ENCODE measurements around the gene TRA2B.
"Not testable (repeated sequence)": the region's sequence is repeated elsewhere in the genome, so short reads cannot be mapped to it uniquely, and the experiment has no call there.

Gene TRA2B

GRCh38 chr3:185927501-185928200, 10.2 kb downstream of the TRA2B start:
- no peak for DNase-seq (ENCODE audit: low read depth)

DNA sequence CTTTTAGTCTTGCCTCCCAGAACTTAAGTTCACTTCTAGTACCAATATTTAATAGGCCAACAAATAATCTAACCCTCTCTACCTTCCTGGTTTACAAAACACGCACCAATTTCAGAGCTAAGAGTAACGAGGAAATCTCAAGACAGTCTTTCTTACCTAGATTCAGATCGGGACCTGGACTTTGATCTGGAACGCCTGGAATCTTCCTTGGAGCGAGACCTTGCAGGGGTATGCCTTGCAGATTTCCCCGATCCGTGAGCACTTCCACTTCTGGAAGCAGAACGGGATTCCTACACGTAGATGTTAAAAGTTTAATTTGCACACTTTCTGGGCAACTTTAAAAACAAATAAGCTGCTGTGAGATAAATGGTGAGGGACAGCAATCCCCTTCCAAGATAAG, 11.4 kb downstream of the TRA2B start:
- DNase-seq (ENCODE audit: low read depth), result no peak

DNA sequence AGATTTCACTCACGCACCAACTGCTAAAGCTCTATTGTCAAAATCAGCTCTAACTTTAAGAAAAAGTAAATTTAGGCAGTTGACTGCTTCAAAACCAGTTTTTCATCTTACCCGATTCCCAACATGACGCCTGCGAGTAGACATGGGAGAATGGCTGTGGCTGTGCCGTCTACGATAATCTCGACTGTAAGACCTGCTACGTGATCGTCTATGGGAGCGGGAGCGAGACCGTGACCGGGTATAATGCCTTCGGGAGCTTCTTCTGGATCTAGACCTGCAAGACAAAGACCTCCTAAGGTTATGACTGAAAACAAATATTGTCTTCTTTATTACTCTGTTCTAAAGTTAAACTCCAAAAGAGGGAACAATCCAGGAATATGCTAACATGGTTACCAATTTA, 12.5 kb downstream of the TRA2B start:
- DNase-seq (ENCODE audit: low read depth), result no peak

DNA sequence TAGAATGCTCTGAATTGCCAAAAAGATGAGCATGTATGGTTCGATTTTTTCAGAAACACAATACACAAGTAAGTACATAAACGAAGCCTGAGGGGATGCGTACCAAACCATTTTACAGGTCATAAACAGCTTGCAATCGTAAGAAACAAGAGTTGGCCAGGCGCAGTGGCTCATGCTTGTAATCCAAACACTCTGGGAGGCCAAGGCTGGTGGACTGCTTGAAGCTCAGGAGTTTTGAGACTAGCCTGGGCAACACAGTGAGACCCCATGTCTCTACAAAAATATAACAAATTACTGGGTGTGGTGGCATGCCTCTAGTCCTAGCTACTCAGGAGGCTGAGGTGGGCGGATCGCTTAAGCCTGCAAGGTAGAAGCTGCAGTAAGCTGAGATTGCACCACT, 13.4 kb downstream of the TRA2B start:
- no peak for DNase-seq (ENCODE audit: low read depth)

DNA sequence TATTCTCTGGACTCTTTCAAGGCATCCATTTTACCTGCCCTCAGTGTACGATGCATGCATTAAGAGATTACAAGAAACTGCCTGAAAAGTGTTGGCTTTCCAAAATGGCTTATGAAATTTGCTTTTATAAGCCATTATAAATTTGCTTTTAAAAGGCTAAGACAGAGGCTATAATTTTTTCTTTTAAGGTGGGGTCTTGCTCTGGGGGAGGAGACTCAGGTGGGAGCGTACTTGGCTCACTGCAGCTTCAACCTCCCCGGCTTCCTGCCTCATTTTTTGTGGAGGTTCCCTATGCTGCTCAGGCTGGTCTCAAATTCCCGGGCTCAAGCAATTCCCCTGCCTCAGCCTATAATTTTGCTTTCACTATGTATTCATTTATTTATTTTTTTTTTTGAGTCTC, 17.6 kb downstream of the TRA2B start:
- no peak for DNase-seq (ENCODE audit: low read depth)

GRCh38 chr3:185916042-185916833, 21.6 kb downstream of the TRA2B start:
- DNase-seq (ENCODE audit: low read depth), result no peak

- no peak for DNase-seq (ENCODE audit: low read depth)
Observed at GRCh38 chr3:185915642-185916041, 22.2 kb downstream of the TRA2B start.

GRCh38 chr3:185914911-185915629, 22.7 kb downstream of the TRA2B start:
- DNase-seq (ENCODE audit: low read depth), result no peak

- DNase-seq (ENCODE audit: low read depth), result no peak
Observed at GRCh38 chr3:185912929-185913901, 24.6 kb downstream of the TRA2B start.

GRCh38 chr3:185912512-185912911, 25.3 kb downstream of the TRA2B start:
- no peak for DNase-seq (ENCODE audit: low read depth)

DNA sequence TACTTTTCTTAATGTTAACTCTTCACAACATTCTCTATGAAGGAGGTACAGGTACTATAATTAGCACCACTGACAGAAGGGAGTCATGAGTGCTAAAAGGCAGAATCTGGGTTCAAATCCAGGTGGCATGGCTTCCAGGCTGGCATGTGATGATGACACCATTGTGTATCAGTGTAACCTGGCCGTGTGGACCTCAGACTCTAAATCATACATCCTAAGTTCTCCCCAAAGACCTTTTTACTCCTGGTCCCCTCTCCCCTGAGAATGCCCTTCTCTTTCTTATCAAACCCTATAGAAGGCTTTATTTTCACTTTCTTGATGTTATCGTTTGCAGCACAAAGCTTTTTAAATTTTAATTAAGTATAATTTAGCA, 26.8 kb downstream of the TRA2B start:
- not testable (repeated sequence) for DNase-seq (ENCODE audit: low read depth)

DNA sequence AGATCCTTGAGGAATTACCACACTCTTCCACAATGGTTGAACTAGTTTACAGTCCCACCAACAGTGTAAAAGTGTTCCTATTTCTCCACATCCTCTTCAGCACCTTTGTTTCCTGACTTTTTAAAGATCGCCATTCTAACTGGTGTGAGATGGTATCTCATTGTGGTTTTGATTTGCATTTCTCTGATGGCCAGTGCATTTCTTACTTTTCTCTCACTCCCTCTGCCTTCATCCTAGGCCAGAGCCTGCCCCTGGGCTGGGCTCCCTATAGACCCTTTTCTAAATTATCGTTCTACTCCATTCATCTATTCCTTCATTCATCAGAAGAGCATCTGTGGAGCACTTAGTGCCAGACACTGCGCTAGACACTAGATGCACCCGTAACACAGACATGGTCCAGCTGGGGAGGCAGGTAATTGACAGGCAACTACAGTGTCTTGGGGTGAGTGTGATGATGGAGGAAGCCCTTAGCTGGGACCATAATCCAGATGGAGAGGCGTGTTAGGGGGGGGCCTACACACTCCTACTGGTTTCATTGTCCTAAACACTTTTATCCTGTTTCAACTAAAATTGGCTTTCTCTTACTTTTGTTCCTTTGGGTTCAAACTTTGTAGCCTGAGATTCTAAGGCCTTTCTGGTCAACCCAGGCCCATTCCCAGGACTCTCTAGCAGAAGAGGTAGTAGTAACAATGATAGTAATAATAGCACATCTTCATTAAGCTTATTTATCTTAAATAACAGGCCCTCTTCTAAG, 27.3 kb downstream of the TRA2B start:
- DNase-seq (ENCODE audit: low read depth), result not testable (repeated sequence)

DNA sequence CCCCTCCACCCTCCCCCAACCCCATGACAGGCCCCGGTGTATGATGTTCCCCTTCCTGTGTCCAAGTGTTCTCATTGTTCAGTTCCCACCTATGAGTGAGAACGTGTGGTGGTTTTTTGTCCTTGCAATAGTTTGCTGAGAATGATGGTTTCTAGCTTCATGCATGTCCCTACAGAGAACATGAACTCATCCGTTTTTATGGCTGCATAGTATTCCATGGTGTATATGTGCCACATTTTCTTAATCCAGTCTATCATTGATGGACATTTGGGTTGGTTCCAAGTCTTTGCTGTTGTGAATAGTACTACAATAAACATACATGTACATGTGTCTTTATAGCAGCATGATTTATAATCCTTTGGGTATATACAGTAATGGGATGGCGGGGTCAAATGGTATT, 27.9 kb downstream of the TRA2B start:
- not testable (repeated sequence) for DNase-seq (ENCODE audit: low read depth)

DNA sequence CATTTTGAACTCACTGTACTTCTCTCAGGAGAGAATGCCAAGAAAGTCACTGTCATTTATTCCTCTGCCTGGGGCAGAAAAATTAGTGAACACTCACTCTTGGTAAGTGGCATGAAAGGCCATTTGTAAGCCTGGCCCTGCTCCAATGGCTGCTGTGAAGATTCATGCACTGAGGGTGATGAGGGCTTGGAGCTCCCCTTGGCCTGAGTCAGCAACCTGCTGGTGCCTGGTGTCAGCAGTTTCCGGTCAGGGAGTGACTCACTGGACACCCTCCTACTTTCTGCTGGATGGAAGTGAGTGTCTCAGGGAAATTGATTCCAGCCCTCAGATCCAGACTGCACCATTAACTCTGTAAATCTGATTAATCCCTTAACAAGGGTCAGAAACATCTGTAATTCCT, 37.6 kb downstream of the TRA2B start:
- DNase-seq (ENCODE audit: low read depth), result no peak

GRCh38 chr3:185896636-185897035, 41.2 kb downstream of the TRA2B start:
- no peak for DNase-seq (ENCODE audit: low read depth)

- DNase-seq (ENCODE audit: low read depth), result no peak
Observed at GRCh38 chr3:185887066-185887465, 50.7 kb downstream of the TRA2B start.

GRCh38 chr3:185884641-185885040, 53.2 kb downstream of the TRA2B start:
- DNase-seq (ENCODE audit: low read depth), result no peak

DNA sequence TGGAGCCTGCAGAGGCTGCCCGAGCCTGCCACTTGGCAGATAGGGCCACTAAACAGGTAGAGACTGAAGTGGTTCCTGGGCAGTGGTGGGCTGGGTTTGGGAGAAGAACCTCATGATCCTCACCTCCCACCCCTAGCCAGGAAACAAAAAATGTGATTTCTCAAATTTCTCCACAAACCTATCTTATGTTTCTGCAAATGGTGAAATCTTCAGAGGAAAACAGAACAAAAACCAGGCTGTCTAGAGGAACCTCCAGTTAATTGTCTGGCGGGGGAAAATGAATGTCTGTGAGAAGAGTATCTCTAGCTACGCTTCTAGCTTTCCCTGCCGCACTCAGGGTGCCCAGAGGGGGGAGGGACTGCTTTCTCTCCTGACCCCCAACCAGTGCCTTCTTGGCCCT, 55.9 kb downstream of the TRA2B start:
- no peak for DNase-seq (ENCODE audit: low read depth)

DNA sequence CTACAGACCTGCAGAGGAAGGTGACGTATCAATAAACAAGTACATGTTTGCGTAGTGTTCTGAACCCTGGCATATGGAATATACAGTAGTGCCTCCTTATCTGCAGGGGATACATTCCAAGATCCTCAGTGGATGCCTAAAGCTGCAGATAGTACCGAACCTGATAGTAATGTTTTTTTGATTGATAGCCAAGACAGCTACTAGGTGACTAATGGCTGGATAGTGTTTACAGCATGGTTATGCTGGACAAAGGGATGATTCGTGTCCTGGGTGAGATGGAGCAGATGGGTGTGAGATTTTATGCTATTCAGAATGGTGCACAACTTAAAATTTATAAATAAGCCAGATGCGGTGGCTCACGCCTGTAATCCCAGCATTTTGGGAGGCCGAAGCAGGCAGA, 57.2 kb downstream of the TRA2B start:
- no peak for DNase-seq (ENCODE audit: low read depth)

DNA sequence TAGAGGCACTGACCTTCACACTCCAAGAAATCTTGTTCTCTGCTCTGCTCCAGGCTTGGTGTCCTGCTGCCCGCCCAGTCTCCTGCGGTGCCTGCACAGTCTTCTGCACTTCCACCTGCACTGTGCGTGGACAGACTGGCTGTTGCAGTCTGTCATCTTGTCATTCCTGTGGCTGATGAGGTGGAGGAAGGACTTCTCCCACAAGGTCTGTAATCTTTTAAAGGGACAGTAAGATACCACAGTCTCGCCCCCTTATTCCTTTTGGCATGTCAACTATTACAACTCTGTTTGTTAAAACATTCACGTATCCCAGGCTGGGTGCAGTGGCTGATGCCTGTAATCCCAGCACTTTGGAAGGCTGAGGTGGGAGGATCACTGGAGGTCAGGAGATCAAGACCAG, 58.9 kb downstream of the TRA2B start:
- DNase-seq (ENCODE audit: low read depth), result no peak

DNA sequence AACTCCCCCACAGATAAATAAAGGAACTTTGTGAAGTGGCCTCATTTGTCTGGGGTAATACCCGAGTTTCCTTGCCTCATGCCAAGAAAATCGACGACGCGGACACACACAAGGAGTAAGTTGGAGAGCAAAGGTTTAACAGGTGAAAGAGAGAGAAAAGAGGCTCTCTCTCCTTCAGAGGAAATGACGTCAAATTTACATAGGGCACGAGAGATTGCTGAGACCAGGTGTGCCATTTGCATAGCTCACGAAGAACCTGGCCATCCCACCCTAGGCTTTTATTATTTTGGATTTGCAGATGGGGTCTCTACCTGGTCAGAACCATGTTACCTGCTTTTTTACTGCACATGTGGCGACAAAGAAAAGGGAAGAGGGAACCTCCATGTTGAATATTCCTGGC, 63.7 kb downstream of the TRA2B start:
- DNase-seq (ENCODE audit: low read depth), result no peak
